Measurements from ENCODE around the gene DMD. TPM values are rescaled to one million over a fixed set of nuclear protein-coding genes. Genes with fewer than 3 reads are reported as not detected.

DMD gene
- polyA plus RNA-seq, 1 donor from 2014 or later, result 21.6 TPM

- no peak overlapping the region for H3K27ac ChIP-seq (ENCODE audit: low read length)
- no peaks in the 10 kb centered on the region for H3K9me2 ChIP-seq (ENCODE audit: insufficient read depth, low read length)
- no peaks in the 10 kb centered on the region for H3F3A ChIP-seq (ENCODE audit: insufficient read depth, low read length, poor library complexity, severe bottlenecking)
- no peak overlapping the region for H3K9ac ChIP-seq (ENCODE audit: low read length)
- H3K4me3 ChIP-seq (ENCODE audit: low read length), result no peak overlapping the region
- no peak overlapping the region for H3K4me2 ChIP-seq (ENCODE audit: low read length)
- no peaks in the 10 kb centered on the region for H3K9me3 ChIP-seq (ENCODE audit: low read length)
- H4K20me1 ChIP-seq (ENCODE audit: insufficient read depth), result no peaks in the 10 kb centered on the region
- no peaks in the 10 kb centered on the region for H3K27me3 ChIP-seq (ENCODE audit: insufficient read depth, low read depth, low read length)
- no peak for TF ChIP-seq MXI1 (conservative IDR thresholded peaks at IDR 0.05; ENCODE audit: poor library complexity, severe bottlenecking)
- TF ChIP-seq CTCF (IDR thresholded peaks at IDR 0.05; ENCODE audit: poor library complexity, severe bottlenecking), result no peak
- TF ChIP-seq EZH2 (IDR thresholded peaks at IDR 0.05; ENCODE audit: borderline replicate concordance, insufficient read depth, low read length, poor library complexity, severe bottlenecking), result no peak
- no peak for TF ChIP-seq POLR2AphosphoS5 (IDR thresholded peaks at IDR 0.05)
- TF ChIP-seq RAD21 (conservative IDR thresholded peaks at IDR 0.05), result no peak
- TF ChIP-seq TAF1 (IDR thresholded peaks at IDR 0.05; ENCODE audit: low read depth), result no peak
- TF ChIP-seq SMC3 (conservative IDR thresholded peaks at IDR 0.05; ENCODE audit: poor library complexity), result no peak
- no peak for TF ChIP-seq EP300 (conservative IDR thresholded peaks at IDR 0.05; ENCODE audit: poor library complexity, severe bottlenecking)
- no peak for TF ChIP-seq REST (IDR thresholded peaks at IDR 0.05; ENCODE audit: borderline replicate concordance)
- H2AFZ ChIP-seq (ENCODE audit: low read depth, low read length), result no peak overlapping the region
- no peaks in the 10 kb centered on the region for H3K36me3 ChIP-seq (ENCODE audit: insufficient read depth, low read length)
- H3K79me2 ChIP-seq (replicated peaks; ENCODE audit: insufficient read depth, low read length), result no peaks in the 10 kb centered on the region
These were observed 1992.2 kb downstream of the DMD start for GRCh38 chrX:31219174-31219573.

GRCh38 chrX:31217084-31217483 lies 1994.3 kb downstream of the DMD start:
- Histone ChIP-seq H3K9me3 (ENCODE audit: low read length) (no peaks in the 10 kb centered on the region), H3K27me3 (ENCODE audit: insufficient read depth, low read depth, low read length) (no peaks in the 10 kb centered on the region), H3K9me2 (ENCODE audit: insufficient read depth, low read length) (no peaks in the 10 kb centered on the region), H3K79me2 (replicated peaks; ENCODE audit: insufficient read depth, low read length) (no peaks in the 10 kb centered on the region), H2AFZ (ENCODE audit: low read depth, low read length) (no peak overlapping the region), H3K4me3 (ENCODE audit: low read length) (no peak overlapping the region), H3K4me2 (ENCODE audit: low read length) (no peak overlapping the region), H3K27ac (ENCODE audit: low read length) (no peak overlapping the region), H3K9ac (ENCODE audit: low read length) (no peak overlapping the region), H3F3A (ENCODE audit: insufficient read depth, low read length, poor library complexity, severe bottlenecking) (no peaks in the 10 kb centered on the region), H4K20me1 (ENCODE audit: insufficient read depth) (no peaks in the 10 kb centered on the region), H3K36me3 (ENCODE audit: insufficient read depth, low read length) (no peaks in the 10 kb centered on the region)
- TF ChIP-seq REST (IDR thresholded peaks at IDR 0.05; ENCODE audit: borderline replicate concordance) (no peak), SMC3 (conservative IDR thresholded peaks at IDR 0.05; ENCODE audit: poor library complexity) (no peak), TAF1 (IDR thresholded peaks at IDR 0.05; ENCODE audit: low read depth) (no peak), EZH2 (IDR thresholded peaks at IDR 0.05; ENCODE audit: borderline replicate concordance, insufficient read depth, low read length, poor library complexity, severe bottlenecking) (no peak), MXI1 (conservative IDR thresholded peaks at IDR 0.05; ENCODE audit: poor library complexity, severe bottlenecking) (no peak), EP300 (conservative IDR thresholded peaks at IDR 0.05; ENCODE audit: poor library complexity, severe bottlenecking) (no peak), CTCF (IDR thresholded peaks at IDR 0.05; ENCODE audit: poor library complexity, severe bottlenecking) (no peak), RAD21 (conservative IDR thresholded peaks at IDR 0.05) (no peak), POLR2AphosphoS5 (IDR thresholded peaks at IDR 0.05) (no peak)
